NCI-H1694 (cell line): Measurements from ENCODE around the gene CHST11.

Experiments
- DNase-seq: peaks from one replicate; lab custom pipeline; 2025; lab: John Stamatoyannopoulos, UW

Gene CHST11

GRCh38 chr12:104634044-104634443 lies 177.3 kb downstream of the CHST11 start:
- no peak for DNase-seq

GRCh38 chr12:104634852-104635251 lies 178.1 kb downstream of the CHST11 start:
- no peak for DNase-seq

- DNase-seq: no peak
Observed at GRCh38 chr12:104635607-104636343, 179.0 kb downstream of the CHST11 start.

- DNase-seq: no peak
Observed at GRCh38 chr12:104636496-104636895, 179.7 kb downstream of the CHST11 start.

GRCh38 chr12:104637604-104638003 lies 180.9 kb downstream of the CHST11 start:
- DNase-seq: no peak

GRCh38 chr12:104638218-104638850 lies 181.6 kb downstream of the CHST11 start:
- DNase-seq: no peak

- DNase-seq: no peak
Observed at GRCh38 chr12:104638851-104639240, 182.1 kb downstream of the CHST11 start.

GRCh38 chr12:104640956-104641355 lies 184.2 kb downstream of the CHST11 start:
- no peak for DNase-seq

GRCh38 chr12:104641862-104642261 lies 185.1 kb downstream of the CHST11 start:
- no peak for DNase-seq

GRCh38 chr12:104643093-104643818 lies 186.5 kb downstream of the CHST11 start:
- DNase-seq: no peak

- no peak for DNase-seq
Observed at GRCh38 chr12:104643819-104644669, 187.3 kb downstream of the CHST11 start.

- no peak for DNase-seq
Observed at GRCh38 chr12:104648756-104649155, 192.0 kb downstream of the CHST11 start.

- DNase-seq: no peak
Observed at GRCh38 chr12:104649217-104649824, 192.6 kb downstream of the CHST11 start.

- no peak for DNase-seq
Observed at GRCh38 chr12:104649921-104650320, 193.2 kb downstream of the CHST11 start.

GRCh38 chr12:104650541-104650940 lies 193.8 kb downstream of the CHST11 start:
- DNase-seq: no peak

- DNase-seq: no peak
Observed at GRCh38 chr12:104651811-104652210, 195.1 kb downstream of the CHST11 start.

GRCh38 chr12:104652358-104652757 lies 195.6 kb downstream of the CHST11 start:
- no peak for DNase-seq

- no peak for DNase-seq
Observed at GRCh38 chr12:104652910-104653309, 196.2 kb downstream of the CHST11 start.

GRCh38 chr12:104653730-104654664 lies 197.2 kb downstream of the CHST11 start:
- no peak for DNase-seq
